Activated naive CD4-positive, alpha-beta T cell (primary cell): ENCODE measurements around the gene RREB1.
"Not testable (repeated sequence)": the region's sequence is repeated elsewhere in the genome, so short reads cannot be mapped to it uniquely, and the experiment has no call there.

Experiments used
- DNase-seq, 4 experiments: peaks; one replicate each; lab custom pipeline; 2025; lab: John Stamatoyannopoulos, UW

RREB1 gene

GRCh38 chr6:7264686-7265384 lies 157.1 kb downstream of the RREB1 start:
- DNase-seq = no peak

GRCh38 chr6:7265385-7265726 lies 157.6 kb downstream of the RREB1 start:
- not testable (repeated sequence) for DNase-seq

- DNase-seq = no peak
Observed at GRCh38 chr6:7267071-7267465, 159.3 kb downstream of the RREB1 start.

GRCh38 chr6:7267466-7268091 lies 159.8 kb downstream of the RREB1 start:
- DNase-seq = no peak

- DNase-seq = no peak
Observed at GRCh38 chr6:7268362-7268761, 160.6 kb downstream of the RREB1 start.

- no peak for DNase-seq
Observed at GRCh38 chr6:7268816-7269555, 161.2 kb downstream of the RREB1 start.

GRCh38 chr6:7269816-7270215 lies 162.1 kb downstream of the RREB1 start:
- no peak for DNase-seq

- DNase-seq = no peak
Observed at GRCh38 chr6:7270320-7271204, 162.8 kb downstream of the RREB1 start.

GRCh38 chr6:7271205-7271534 lies 163.4 kb downstream of the RREB1 start:
- DNase-seq = no peak

- DNase-seq = no peak
Observed at GRCh38 chr6:7273709-7274108, 165.9 kb downstream of the RREB1 start.

- DNase-seq = not testable (repeated sequence)
Observed at GRCh38 chr6:7274525-7274924, 166.8 kb downstream of the RREB1 start.

GRCh38 chr6:7276199-7276524 lies 168.4 kb downstream of the RREB1 start:
- DNase-seq = no peak

- DNase-seq = no peak
Observed at GRCh38 chr6:7282097-7282906, 174.5 kb downstream of the RREB1 start.

GRCh38 chr6:7283676-7284075 lies 175.9 kb downstream of the RREB1 start:
- DNase-seq = no peak

GRCh38 chr6:7285416-7285815 lies 177.7 kb downstream of the RREB1 start:
- no peak for DNase-seq

GRCh38 chr6:7290079-7290478 lies 182.3 kb downstream of the RREB1 start:
- DNase-seq = no peak

GRCh38 chr6:7292596-7293255 lies 185.0 kb downstream of the RREB1 start:
- DNase-seq = no peak

- no peak for DNase-seq
Observed at GRCh38 chr6:7295916-7296315, 188.2 kb downstream of the RREB1 start.

GRCh38 chr6:7296602-7297001 lies 188.8 kb downstream of the RREB1 start:
- DNase-seq = no peak

GRCh38 chr6:7298113-7298512 lies 190.4 kb downstream of the RREB1 start:
- DNase-seq = no peak

- no peak for DNase-seq
Observed at GRCh38 chr6:7300926-7301325, 193.2 kb downstream of the RREB1 start.
